OCI-LY1 (cell line): Measurements from ENCODE around the gene FGFR2.

Experiments
- EZH2 ChIP-seq: fragments of 200-600 bp; sonication (generic), shearing (Covaris generic); IDR thresholded peaks from 2 replicates; pipeline ENCODE4 v1.8.0; 2017; ENCODE audit warnings: borderline replicate concordance, mixed run types, mild to moderate bottlenecking, antibody characterized with exemption, low read length, moderate library complexity, mixed read lengths
- TF ChIP-seq, protein P1 (sequence below): fragments of 200-600 bp; sonication (generic), shearing (Covaris generic); IDR thresholded peaks from 2 replicates; pipeline ENCODE4 v1.5.1; 2017; ENCODE audit warnings: mild to moderate bottlenecking, antibody characterized with exemption, low read length, moderate library complexity, mixed read lengths

GRCh38 chr10:121501796-121502195 lies 96.4 kb downstream of the FGFR2 start:
- TF ChIP-seq, protein P1, sequence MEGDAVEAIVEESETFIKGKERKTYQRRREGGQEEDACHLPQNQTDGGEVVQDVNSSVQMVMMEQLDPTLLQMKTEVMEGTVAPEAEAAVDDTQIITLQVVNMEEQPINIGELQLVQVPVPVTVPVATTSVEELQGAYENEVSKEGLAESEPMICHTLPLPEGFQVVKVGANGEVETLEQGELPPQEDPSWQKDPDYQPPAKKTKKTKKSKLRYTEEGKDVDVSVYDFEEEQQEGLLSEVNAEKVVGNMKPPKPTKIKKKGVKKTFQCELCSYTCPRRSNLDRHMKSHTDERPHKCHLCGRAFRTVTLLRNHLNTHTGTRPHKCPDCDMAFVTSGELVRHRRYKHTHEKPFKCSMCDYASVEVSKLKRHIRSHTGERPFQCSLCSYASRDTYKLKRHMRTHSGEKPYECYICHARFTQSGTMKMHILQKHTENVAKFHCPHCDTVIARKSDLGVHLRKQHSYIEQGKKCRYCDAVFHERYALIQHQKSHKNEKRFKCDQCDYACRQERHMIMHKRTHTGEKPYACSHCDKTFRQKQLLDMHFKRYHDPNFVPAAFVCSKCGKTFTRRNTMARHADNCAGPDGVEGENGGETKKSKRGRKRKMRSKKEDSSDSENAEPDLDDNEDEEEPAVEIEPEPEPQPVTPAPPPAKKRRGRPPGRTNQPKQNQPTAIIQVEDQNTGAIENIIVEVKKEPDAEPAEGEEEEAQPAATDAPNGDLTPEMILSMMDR, result no peak
- TF ChIP-seq EZH2, result no peak
